ENCODE results near the gene BST1.
A peak's percentile ranks its signal among the peaks of the same experiment; 100 is the strongest.

The BST1 gene

DNA sequence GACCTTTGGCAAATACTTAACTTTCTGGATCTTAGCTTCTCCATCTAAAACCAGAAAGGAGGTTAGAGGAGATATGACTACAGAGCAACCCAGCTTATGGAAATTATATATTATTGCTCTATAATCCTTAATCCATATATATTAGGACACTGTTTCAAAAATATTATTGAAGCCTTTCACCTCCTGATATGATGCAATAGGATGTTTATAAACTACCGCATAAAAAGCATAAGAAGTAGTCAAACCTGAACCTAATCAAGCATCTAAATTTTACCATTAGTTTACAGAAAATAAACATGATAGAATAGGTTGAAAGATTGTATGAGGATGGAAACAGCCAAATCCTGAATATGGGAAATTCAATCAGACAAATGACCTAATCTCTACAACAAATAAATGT is 26.8 kb upstream of the BST1 start:
- no peak for DNase-seq (ENCODE audit: low read depth)

DNA sequence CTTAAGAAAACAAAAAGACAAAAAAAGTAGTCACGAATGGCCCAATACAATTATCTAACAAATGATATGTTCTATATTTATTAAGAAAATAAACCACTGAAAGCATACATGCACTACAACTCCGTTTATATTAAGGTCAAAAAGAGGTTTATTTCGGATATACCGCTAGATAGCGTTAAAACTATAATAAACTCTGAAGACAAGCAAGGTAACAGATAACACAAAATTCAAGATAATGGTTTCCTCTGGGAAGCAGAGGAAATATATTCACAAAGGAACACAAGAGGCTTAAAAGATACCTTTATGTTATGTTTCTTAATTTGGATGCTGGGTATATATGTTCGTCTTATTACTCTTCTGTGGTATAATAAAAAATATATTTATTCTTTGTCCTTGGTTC is 26.0 kb upstream of the BST1 start:
- DNase-seq (ENCODE audit: low read depth): no peak

DNA sequence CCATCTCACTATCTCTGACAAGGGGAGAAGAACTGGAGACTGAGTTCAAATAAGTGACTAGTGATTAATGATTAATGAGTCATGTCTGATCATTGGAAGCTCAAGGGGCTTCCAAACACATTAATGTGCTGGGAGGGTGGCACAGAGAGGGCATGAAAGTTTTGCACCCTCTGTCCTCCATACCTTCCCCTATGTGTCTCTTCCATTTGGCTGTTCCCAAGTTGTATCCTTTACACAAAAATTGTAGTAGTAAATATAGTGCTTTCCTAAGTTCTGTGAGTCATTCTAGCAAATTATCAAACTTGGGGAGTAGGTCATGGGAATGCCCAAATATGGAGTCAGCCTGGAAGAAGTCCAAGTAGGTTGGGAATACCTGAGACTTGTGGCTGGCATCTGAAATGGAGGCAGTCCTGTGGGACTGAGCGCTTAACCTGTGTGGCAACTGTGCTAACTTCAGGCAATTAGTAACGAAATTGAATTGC is 25.3 kb upstream of the BST1 start:
- no peak for DNase-seq (ENCODE audit: low read depth)

DNA sequence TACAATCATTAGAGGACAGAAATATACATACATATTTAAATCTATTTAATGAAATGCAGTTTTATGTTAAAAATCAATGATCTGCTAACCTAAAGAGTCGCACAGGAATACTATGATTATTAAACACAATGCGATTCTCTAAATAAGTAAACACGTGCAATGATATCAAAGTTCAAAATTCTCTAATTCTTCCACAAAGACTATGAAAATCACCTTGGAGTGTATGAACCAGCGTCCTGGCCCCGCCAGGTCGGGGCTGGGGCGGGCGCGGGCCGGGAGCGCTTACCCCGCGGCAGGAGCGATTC is 21.8 kb upstream of the BST1 start:
- DNase-seq (ENCODE audit: low read depth): no peak

DNA sequence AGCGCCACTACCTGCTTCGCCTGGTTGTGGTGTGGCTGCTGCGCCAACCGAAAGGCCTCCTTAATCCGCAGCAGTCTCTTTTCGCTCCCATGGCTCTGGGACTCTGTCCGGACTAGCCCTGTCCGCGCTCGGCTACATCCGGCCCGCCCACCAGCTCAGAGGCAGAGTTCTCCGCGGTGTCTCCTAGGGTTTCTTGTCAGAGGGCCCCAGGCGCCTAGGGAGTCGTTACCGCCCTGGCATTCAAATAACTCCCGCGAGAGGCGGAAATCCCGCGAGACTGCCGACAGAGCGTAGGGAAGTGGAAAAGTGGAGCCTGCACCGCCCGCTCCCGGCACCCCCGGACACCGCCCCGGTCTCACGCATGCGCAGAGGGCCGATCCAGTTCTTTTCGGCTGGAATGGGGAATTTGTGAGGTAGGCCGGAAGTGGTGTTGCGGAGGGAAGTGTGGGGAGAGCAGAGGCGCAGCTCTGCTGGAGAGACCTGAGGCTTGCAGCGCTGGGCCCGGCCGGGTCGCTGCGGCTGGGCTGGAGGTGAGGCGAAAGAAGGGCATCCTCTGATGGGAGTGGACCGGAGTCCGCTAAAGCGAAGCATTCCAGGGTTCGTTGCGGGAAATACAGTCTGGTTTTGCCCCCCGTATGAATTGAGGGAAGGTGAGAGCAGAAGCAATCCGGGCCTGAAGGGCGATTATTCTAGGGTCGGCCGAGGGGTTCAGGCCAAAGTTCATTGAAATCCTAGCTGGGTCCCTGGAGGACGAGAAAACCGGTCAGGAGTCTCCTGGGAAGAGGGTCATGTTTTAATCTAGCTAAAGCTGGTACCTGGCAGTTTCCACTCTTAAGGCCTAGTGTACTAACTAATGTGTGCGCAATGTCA is 21.3 kb upstream of the BST1 start, which contains the start of gene FAM200B:
Gene FAM200B (plus strand): TSS at position 456 of the 870 bp plus-strand sequence. CDS start 5,151 bp downstream, outside the sequence.
- DNase-seq (ENCODE audit: low read depth): peak; percentile 97

DNA sequence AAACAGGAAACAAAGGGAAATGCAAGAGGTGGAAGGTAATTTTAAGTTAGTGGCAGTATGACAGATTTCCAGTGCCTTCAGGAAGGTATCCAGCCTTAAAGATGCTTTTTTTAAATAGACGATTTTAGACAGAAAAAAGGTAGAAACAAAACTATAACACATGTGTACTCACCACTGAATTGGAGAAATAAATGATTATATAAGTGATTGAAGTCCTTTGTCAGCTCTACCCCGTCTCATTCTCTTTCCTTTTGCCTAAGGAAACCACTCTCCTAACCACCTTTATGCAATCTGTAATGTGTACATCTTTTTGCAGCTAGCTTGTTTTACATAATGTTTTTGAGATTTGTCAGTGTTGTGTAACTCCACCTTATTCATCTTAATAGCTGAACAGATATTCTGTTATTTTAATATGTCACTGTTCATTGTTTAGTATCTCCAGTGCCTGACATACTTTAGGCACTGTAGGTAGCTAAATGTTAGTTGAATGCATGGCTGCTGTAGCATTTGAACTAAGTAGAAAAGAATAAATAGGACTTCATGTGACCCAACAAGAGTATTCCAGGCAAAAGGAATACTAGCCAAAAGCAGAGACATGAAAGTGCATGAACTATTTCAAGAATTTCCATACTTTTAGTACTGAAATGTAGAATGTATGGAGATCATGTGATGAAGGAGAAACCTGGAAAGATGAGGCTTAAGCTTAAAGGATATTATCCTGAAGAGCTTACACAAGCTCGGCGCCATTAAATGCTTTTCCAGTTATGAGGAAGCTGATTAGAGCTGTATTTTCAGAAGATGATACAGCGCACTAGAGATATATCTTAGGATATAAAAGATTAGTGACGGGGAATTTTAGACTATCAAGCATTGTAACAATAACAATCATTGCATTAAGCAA is 20.4 kb upstream of the BST1 start:
- DNase-seq (ENCODE audit: low read depth): no peak

DNA sequence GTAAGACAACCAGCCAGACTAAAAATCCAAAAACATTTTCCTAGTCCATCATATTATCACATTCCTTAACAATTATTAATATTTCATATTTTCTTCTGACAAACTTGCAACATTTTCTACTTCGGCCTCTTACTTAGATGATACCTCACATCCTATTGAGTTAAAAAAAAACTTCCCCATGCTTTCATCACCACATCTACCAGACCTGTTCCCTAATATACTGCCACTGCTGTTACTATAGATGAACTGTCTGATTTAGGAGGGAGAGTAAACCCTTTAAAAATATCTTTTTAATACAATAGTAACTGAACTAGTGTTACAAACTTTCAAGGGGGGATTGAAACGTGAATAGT is 19.7 kb upstream of the BST1 start:
- no peak for DNase-seq (ENCODE audit: low read depth)

DNA sequence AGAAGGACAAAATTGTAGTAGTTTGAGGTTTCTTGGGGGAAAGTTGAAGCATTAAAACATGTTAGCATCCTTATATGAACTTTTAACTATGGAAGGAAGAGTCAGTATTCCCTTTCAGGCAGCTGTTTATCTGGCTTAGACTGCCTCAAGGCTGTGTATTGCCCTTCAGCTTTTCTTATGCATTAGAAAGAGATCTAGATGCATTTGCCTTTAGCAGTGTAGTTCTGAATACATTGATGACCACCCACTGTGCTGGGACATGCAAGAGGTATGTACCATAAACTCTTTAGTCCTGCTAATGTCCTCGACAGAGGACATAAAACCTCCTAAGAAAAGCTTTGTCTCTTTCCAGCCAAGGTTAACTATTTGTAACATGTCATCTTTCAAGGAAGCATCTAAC is 18.4 kb upstream of the BST1 start:
- DNase-seq (ENCODE audit: low read depth): no peak

DNA sequence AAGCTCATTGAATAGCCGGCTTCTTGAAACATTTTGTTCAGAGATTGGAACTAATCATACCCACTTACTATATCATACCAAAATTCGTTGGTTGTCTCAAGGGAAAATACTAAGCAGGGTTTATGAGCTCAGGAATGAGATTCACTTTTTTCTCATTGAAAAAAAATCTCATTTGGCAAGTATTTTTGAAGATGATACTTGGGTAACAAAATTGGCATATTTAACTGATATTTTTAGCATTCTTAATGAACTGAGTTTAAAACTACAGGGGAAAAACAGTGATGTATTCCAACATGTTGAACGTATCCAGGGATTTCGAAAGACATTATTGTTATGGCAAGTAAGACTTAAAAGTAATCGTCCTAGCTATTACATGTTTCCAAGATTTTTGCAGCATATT is 14.8 kb upstream of the BST1 start:
- DNase-seq (ENCODE audit: low read depth): no peak

DNA sequence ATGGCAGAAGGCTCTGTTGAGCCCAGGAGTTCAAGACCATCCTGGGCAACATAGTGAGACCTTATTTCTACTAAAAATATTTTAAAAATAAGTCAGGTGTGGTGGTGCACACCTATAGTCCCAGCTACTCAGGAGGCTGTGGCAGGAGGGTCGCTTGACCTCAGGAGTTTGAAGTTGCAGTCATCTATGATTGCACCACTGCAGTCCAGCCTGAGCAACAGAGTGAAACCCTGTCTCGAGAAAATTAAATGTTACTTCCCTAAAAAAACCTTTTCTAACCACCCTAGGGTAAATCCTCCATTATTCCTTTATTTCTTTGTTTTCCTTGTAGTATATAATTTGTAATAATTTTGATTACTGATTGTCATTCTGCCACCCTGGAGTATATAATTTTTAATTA is 13.3 kb upstream of the BST1 start:
- DNase-seq (ENCODE audit: low read depth): no peak

DNA sequence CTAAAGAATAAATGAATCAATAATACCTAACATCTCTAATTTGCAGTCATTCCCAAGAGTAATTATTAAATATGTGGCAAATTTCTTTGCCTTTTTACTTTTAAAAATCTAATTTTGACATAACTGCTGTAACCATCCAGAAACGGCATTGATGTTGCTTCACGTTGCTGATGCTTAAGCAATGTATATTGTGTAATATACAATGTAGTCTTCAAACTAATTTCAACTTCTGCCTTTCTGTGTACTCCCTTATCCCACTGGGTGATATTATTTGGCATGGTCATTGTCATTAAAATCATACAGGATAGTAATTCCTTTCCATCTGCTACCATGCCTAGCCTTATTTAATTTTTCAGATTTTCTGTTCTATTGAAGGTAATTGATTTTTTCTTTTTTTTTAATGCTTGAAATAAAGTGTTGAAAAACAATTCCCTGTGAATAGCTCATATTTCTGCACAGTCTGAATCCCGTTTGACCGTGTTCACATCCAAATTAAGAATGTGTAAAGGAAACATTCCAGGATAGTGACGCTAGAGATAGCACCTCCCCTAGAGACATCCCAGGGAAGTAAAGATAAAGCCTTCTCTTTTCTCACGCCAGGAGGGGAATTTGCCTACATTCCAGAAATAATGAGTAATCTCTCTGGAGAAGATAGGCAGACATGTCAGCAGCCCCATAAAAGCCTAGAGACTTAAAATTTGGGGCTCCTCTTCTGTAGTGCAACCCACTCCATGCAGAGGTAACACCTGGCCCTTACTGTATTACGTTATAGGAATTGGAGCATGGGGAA is 12.7 kb upstream of the BST1 start:
- peak; percentile 87 for DNase-seq (ENCODE audit: low read depth)

DNA sequence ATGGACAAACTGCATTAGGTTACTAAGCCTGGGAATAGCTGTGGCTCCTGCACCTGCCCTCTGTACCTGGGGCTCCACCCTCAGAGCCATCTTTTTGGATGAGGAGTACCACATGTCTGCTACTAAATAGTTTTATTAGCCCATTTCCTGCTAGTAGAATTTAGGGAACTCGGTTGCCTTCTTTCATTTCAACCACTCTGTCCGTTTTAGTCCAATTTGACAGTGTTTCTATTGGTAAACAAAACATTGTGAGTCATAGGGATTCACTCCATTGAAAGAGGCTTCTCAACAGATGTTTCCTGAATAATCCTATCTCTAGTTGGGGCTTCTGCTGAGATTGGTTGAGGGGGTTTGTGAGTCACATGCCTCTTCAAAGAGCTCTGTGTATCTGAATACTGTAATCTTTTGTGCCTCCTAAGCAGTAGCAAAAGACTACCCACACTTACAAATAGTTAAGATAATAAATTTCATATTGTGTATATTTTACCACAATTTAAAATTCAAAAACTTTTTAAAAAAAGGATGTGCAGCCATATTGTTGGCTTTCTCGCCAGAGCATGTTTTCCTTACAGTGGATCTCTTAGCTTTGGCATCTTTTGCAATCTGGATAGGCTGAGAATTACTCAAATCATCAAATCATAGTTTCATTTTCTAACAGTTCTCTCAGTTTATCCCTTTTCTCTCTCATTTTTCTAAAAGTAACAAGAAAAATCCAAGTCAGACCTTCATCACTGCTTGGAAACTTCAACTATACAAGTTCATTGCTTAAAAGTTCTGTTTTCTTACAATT is 11.3 kb upstream of the BST1 start:
- DNase-seq (ENCODE audit: low read depth): peak; percentile 62

DNA sequence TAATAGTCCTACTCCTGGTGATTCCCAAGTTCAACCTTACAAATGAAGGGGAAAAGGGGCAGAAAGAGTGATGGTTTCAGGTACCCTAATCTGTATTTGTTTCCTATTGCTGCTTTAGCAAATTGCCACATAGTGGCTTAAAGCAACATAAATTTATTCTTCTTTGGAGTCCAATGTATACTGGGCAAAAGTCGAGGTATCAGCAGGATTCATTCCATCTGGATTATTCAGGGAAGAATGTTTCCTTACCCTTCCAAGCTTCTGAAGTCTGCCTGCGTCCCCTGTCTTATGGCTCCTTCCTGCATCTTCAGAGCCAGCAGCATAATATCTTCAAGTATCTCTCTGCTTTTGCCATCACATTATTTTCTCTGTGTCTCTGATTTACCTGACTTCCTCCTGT is 10.3 kb upstream of the BST1 start:
- no peak for DNase-seq (ENCODE audit: low read depth)

DNA sequence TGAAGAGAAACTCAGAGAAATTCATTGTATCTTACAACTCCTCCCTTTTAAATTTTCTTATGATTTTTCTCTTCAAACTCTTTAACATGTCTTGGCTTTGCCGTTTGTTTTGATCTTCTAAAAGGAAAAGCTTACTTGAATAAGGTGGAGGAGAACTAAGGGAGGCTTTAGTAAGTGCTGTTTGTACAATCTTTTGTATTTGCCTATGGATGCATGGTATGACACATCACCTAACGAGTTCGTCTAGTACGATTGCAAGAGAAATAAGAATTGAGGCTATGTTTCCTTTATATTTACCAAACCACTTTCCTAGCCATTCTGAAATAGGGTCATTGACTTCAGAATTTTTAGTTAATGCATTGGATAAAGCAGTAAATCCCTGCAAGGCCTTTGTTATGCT is 8.4 kb upstream of the BST1 start:
- DNase-seq (ENCODE audit: low read depth): no peak

DNA sequence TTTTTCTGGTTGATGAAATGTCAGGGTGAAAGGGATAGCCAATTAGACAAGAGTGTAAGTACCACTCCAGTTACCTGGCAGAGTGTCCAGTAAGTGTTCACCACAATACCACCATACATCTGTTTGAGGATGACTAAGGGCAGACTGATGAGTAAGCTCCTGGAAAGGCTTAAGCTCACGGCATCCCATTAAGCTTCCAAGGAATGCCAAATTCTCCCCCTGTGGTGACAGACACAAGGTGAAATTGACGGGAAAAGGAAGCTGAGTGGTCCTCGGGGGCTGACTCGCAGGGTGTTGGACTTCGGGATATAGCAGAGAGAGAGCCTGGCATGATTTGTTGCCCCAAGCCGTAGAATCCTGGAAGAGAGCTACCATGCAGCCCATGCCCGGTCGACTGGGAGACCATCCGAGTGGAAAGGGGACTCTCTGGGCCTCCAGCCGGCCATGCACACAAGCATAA is 7.6 kb upstream of the BST1 start:
- peak; percentile 96 for DNase-seq (ENCODE audit: low read depth)

DNA sequence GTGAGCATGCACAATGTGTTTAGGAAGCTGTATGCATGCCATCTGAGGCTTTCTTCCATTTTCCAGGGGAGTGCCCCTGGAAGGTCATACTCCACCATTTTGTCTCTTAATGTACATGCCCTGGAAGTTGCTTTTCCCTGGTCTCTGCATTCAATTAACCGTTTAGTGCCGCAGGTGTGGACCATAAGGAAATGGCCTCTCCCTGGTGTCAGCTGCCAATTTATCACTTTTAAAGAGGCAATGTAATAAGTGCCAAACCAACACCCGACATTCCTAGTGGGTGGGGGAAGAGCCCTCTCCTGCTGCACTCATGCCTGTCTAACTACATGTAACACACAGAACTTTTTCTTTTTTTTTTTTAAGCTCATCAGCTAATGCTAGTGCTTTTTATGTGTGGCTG is 7.1 kb upstream of the BST1 start:
- no peak for DNase-seq (ENCODE audit: low read depth)

DNA sequence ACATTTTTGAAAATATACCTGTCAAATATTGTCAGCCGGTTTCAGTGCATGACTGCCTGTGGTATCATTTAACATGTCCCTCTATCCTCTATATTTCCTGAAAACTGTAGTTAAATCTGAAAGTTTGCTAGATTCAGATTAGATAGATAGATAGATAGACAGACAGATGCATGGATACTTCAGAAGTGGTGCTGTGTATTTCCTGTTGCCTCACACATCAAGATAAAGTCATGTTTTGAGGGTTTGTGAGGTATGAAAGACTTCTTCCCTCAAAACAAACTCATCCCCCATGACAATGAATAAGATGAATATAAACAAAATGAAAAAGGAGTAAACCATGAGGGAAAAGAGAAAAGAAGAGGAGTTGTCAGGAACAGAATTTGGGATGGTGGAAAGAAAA is 6.0 kb upstream of the BST1 start:
- DNase-seq (ENCODE audit: low read depth): no peak

DNA sequence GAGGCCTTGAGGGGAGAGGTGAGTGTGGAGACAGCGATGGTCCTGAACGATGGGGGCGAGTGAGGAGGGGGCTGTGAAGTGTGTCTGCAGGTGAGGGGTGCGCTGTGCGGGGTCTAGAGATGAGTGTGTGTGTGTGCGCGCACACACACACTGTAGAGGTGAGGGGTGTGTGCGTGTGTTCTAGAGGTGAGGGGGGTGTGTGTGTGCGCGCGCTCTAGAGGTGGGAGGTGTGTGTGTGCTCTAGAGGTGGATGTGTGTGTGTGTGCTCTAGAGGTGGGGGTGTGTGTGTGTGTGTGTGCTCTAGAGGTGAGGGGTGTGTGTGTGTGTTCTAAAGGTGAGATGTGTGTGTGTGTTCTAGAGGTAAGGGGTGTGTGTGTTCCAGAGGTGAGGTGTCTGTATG is 574 bp downstream of the BST1 start:
- DNase-seq (ENCODE audit: low read depth): no peak

DNA sequence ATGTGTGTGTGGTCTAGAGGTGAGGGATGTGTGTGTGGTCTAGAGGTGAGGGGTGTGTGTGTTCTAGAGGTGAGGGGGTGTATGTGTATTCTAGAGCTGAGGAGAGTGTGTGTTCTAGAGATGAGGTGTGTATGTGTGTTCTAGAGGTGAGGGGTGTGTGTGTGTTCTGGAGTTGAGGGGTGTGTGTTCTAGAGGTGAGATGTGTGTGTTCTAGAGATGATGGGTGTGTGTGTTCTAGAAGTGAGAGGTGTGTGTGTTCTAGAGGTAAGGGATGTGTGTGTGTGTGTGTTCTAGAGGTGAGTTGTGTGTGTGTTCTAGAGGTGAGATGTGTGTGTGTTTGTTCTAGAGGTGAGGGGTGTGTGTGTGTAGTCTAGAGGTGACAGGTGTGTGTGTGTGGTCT is 1.3 kb downstream of the BST1 start:
- DNase-seq (ENCODE audit: low read depth): no peak

DNA sequence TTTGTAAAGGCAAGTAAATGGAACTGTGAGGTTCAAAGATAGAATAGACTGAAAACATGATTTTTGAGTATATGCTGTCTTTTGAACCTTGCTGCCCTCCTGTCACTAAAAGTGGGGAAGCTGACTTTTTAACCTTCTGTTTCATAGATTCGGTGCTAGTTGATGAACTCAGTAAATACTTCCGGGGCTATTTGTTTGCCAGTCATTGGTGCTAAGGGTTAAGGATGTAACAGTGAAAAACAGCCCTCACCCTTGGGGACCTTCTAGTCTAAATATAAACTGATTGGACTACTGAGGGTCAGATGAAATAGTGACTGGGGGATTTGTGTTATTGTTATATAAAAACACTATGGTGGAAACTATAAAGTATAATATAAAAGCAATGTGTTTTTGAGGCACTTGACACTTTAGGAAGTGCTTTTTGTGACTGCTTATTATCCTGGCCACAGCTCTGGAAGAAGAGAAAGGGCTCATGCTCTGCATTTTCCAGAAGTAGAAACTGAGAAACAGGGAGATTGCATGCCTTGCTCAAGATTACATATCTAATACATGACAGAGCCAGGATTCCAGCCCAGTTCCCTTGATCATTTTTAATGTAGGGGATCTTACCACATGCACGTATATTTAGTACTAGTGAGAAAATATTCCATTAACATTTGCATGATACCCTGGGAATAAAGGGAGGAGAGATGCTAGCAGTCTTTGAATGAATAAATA is 3.9 kb downstream of the BST1 start:
- DNase-seq (ENCODE audit: low read depth): no peak

DNA sequence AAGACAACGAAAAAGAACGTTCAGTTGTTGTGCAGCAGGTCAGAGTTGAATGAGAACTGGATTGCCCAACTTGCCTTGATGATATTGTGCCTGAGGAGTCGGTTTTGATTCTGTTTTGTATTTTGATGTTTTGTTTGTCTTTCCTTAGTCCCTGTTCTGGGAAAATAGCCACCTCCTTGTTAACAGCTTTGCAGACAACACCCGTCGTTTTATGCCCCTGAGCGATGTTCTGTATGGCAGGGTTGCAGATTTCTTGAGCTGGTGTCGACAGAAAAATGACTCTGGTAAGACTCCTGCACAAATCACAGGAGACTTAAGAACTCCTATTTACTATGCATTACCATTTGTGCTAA is 4.5 kb downstream of the BST1 start:
- DNase-seq (ENCODE audit: low read depth): no peak
